ENCODE measurements around the gene CATSPERB.
A peak's percentile ranks its signal among the peaks of the same experiment; 100 is the strongest.
"Not testable (repeated sequence)": the region's sequence is repeated elsewhere in the genome, so short reads cannot be mapped to it uniquely, and the experiment has no call there.

Gene CATSPERB

GRCh38 chr14:91732859-91733477 lies 1.1 kb upstream of the CATSPERB start:
- DNase-seq (ENCODE audit: low spot score), result peak; percentile 28

- DNase-seq (ENCODE audit: low spot score), result no peak
These were observed 553 bp upstream of the CATSPERB start for GRCh38 chr14:91732439-91732838.

GRCh38 chr14:91731018-91731417 lies 868 bp downstream of the CATSPERB start:
- no peak for DNase-seq (ENCODE audit: low spot score)

GRCh38 chr14:91729756-91730155 lies 2.1 kb downstream of the CATSPERB start:
- no peak for DNase-seq (ENCODE audit: low spot score)

GRCh38 chr14:91728616-91729183 lies 3.2 kb downstream of the CATSPERB start:
- peak; percentile 50 for DNase-seq (ENCODE audit: low spot score)

- DNase-seq (ENCODE audit: low spot score), result peak; percentile 65
These were observed 4.8 kb downstream of the CATSPERB start for GRCh38 chr14:91727121-91727520.

GRCh38 chr14:91723501-91723900 lies 8.4 kb downstream of the CATSPERB start:
- DNase-seq (ENCODE audit: low spot score), result peak; percentile 4

- no peak for DNase-seq (ENCODE audit: low spot score)
These were observed 9.5 kb downstream of the CATSPERB start for GRCh38 chr14:91722386-91722785.

GRCh38 chr14:91719839-91720238 lies 12.0 kb downstream of the CATSPERB start:
- DNase-seq (ENCODE audit: low spot score), result no peak

GRCh38 chr14:91716999-91717398 lies 14.9 kb downstream of the CATSPERB start:
- no peak for DNase-seq (ENCODE audit: low spot score)

GRCh38 chr14:91714805-91715204 lies 17.1 kb downstream of the CATSPERB start:
- no peak for DNase-seq (ENCODE audit: low spot score)

GRCh38 chr14:91708795-91709194 lies 23.1 kb downstream of the CATSPERB start:
- no peak for DNase-seq (ENCODE audit: low spot score)

GRCh38 chr14:91706996-91707395 lies 24.9 kb downstream of the CATSPERB start:
- DNase-seq (ENCODE audit: low spot score), result no peak

- no peak for DNase-seq (ENCODE audit: low spot score)
These were observed 37.2 kb downstream of the CATSPERB start for GRCh38 chr14:91694643-91695042.

GRCh38 chr14:91693346-91693745 lies 38.5 kb downstream of the CATSPERB start:
- DNase-seq (ENCODE audit: low spot score), result peak; percentile 3

- no peak for DNase-seq (ENCODE audit: low spot score)
These were observed 39.8 kb downstream of the CATSPERB start for GRCh38 chr14:91692075-91692474.

- DNase-seq (ENCODE audit: low spot score), result no peak
These were observed 42.3 kb downstream of the CATSPERB start for GRCh38 chr14:91689608-91690007.

GRCh38 chr14:91687436-91687835 lies 44.5 kb downstream of the CATSPERB start:
- DNase-seq (ENCODE audit: low spot score), result not testable (repeated sequence)

- no peak for DNase-seq (ENCODE audit: low spot score)
These were observed 46.3 kb downstream of the CATSPERB start for GRCh38 chr14:91685600-91685999.

GRCh38 chr14:91681893-91682563 lies 49.9 kb downstream of the CATSPERB start:
- no peak for DNase-seq (ENCODE audit: low spot score)

- DNase-seq (ENCODE audit: low spot score), result no peak
These were observed 50.8 kb downstream of the CATSPERB start for GRCh38 chr14:91681118-91681517.

- DNase-seq (ENCODE audit: low spot score), result no peak
These were observed 52.6 kb downstream of the CATSPERB start for GRCh38 chr14:91679273-91679672.

GRCh38 chr14:91677687-91678086 lies 54.2 kb downstream of the CATSPERB start:
- not testable (repeated sequence) for DNase-seq (ENCODE audit: low spot score)

GRCh38 chr14:91674911-91675310 lies 57.0 kb downstream of the CATSPERB start:
- no peak for DNase-seq (ENCODE audit: low spot score)
